GM19238 (cell line): Measurements from ENCODE around the gene ZRANB1.
"Not testable (repeated sequence)": the region's sequence is repeated elsewhere in the genome, so short reads cannot be mapped to it uniquely, and the experiment has no call there.

Experiments used
- DNase-seq: peaks from one replicate; pipeline ENCODE4 v3.0.0; 2011; ENCODE audit warnings: low spot score; ENCODE audit not compliant: insufficient read length

ZRANB1 gene

DNA sequence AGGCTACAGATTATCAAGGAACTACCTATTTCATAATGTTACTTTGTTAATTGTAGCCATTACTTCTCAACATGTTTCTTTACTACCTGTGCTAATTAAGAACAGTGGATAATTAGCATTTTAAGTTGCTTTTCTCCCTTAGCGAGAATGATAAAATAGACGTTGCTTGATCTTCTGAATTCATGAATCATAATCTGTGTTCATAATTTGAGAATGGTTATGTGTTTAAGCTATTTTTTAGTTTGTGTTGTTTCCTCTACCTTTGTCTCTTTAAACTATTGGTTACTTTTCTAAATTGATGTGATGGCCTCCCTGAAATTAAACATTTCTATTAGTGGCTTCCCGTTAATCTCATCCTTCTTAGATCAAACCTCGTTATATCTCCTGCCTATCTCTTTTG is at the start of gene ZRANB1:
ZRANB1 (plus strand) TSS at position 301 of the 400 bp plus-strand sequence. CDS start 371 bp downstream, outside the sequence.
- no peak for DNase-seq

DNA sequence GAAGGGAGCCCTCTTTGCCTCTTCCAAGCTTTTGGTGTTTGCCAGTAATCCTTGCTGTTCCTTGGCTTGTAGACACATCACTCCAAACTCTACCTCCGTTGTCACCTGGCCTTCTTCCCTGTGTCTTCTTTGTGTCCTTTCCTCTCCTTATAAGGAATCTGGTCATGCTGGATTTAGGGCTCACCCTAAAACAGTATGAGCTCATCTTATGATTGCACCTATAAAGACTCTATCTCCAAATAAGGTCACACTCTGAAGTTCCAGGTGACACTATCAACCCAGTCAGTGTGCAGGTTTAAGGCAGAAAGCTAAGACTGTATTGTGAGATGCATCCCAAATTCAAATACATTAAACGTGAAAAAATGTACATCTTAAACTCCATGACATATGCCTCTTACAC is 49.0 kb upstream of the ZRANB1 start:
- no peak for DNase-seq

DNA sequence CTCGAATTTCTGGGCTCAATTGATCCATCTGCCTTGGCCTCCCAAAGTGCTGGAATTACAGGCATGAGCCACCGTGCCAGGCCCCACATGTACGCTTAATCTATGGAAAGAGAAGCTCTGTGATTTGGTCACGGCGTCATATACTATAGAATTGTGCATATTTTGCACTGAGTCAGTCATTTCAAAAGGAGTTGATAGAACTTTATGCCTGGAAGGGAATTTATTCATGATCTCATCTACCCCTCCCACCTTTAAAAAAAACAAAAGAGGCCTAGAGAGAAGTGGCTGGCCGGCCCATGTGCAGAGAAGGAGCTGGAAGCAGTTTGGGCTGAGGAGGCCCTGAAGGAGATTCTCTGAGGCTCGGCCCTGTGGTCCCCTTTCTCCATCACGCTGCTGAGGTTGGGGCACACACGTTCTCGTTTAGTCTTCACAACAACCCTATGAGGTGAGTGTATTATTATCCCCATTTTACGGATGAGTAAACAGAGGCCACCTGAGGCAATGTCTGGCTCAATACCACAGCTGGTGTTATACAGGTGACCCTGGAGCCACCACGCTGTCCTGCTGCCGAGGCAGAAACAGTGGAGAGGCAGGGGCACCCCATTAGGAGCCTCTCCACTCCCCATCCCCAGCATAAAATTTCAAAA is 47.2 kb upstream of the ZRANB1 start:
- no peak for DNase-seq

DNA sequence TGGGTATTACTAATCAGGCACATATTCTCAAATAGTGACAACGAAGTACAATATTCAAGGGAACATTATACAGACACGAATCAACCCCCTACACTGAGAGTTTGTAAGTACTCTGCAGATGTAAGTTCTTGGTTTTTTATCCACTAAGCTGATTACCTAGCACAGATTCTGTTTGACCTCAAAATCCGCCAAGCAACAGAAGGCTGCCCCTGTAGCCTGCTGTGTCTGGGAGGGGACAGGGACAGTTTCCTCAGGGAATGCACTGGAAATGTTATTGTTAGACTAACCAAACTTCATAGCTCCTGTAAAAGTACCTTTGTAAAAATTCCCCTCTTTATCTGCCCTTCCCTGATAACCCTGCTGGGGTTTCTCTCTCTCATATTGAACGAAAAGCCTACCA is 45.2 kb upstream of the ZRANB1 start:
- DNase-seq, result no peak

DNA sequence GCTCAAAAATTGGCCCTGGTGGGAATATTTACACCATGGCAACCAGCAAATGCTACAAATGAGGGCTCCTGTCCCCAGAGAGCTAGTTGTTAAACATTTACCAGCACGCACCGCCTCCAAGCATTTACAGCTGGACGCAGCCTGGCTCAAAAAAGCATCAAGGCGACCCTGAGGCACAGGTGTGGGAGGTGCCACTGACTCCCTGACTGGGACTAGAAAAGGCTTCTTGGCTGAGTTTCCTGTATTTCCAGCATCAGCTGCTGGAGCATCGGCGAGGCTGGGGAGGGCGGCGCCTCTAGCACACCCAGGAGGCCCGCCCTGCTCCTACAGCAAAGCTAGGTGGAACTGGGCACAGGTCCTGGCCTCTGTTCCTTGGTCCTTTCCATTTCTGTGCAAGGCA is 43.5 kb upstream of the ZRANB1 start:
- DNase-seq, result no peak

DNA sequence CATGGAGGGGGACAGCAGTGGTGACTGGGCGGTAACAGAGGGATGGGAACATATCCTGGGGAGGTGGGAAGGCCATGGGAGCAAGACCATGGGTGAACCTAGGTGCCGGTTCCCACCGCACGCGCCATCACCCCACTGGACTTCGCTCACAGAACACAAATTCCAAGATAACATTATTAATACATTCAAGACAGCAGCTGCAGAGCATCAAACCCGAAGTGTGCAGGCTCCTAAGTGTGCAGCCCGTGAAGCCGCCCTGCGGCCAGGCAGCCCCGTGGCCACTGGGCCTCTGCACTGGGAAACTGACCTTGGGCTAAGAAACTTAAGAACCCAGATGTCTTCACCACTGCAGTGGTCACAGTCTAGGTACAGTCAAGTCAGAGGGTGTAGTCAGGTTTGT is 42.8 kb upstream of the ZRANB1 start:
- no peak for DNase-seq

DNA sequence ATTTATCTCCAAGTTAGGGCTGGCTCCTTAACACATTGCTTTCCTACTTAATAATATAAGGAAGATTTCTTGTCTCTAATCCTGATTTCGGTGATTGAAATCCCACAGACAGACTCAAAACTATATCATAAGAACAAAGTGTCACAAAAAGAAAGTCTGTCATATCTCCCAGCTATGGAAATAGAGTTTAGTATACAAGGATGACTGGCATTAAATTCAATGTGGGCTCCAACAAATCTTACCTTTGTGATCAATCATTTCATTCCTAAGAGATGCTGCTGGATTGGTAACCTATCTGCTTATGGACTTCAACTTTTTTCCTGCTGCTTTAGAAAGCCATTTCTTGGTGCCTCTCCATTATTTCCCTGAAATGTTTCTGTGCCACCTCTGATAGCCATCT is 39.5 kb upstream of the ZRANB1 start:
- DNase-seq, result no peak

DNA sequence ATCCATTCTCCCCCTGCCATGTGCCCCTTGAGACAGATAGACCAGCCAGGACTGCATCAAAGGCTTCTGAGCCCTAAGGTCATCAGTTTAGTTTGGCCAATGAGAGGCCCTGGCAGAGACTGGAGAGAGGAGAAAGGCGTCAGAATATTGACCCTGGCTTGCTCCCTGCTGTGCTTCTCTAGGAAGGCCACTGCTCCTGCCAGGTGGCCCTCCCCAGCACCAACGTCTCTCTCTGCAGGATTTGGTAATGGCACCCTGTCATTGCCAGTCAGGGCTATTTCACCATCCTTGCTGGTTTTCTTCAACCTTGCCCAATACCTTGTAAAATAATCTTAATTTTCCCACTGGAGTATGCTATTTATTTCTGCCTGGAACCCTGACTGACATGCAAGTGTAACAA is 38.8 kb upstream of the ZRANB1 start:
- no peak for DNase-seq

DNA sequence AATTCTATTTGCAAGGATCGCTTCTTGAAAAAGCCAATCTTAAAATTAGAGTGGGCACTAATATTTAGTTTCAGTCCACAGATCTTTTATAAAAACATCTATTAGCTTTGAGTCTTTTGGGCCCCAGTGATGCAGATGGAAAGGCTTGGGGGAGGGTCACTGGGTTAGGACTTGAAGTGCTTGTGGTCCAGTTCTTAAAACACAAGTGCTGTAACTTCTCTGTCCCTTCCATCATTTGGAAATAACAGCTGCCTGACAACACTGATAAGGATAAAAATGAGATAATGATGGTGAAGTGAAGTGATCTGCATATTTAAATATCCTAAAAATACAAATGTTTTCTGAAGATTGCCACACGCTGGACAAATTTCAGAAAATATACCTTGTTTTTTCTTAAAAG is 37.1 kb upstream of the ZRANB1 start:
- no peak for DNase-seq

DNA sequence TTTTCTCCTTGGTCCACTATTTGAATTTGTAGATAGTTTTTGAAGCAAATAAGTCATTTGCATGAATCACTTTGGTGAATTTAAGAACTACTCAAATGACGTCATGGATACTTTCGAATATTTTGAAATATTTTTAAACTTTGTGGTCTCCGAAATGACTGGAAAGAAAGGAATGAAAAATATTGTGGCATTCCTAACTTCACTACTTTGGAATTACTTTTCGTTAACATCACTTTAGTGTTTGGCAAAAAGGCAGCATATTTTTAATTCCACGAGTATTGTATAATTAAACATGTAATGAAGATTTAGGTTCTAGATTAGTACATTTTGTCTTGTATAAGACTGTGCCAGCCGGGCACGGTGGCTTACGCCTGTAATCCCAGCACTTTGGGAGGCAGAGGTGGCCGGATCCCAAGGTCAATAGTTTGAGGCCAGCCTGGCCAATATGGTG is 35.3 kb upstream of the ZRANB1 start:
- no peak for DNase-seq

DNA sequence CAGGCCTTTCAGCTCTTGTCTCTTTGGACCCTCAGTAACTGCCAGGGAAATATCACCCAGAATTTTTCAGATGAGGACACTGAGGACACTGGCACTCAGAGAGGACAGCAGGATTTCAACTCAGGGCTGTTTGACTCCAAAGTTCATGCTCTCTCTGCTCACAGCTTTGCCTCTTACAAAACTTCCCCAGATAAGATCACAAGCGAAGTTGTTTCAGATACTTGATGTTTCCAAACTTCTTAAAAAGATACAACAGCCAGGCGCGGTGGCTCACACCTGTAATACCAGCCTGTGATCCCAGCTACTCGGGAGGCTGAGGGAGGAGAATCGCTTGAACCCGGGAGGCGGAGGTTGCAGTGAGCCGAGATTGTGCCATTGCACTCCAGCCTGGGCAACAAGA is 32.4 kb upstream of the ZRANB1 start:
- DNase-seq, result no peak

DNA sequence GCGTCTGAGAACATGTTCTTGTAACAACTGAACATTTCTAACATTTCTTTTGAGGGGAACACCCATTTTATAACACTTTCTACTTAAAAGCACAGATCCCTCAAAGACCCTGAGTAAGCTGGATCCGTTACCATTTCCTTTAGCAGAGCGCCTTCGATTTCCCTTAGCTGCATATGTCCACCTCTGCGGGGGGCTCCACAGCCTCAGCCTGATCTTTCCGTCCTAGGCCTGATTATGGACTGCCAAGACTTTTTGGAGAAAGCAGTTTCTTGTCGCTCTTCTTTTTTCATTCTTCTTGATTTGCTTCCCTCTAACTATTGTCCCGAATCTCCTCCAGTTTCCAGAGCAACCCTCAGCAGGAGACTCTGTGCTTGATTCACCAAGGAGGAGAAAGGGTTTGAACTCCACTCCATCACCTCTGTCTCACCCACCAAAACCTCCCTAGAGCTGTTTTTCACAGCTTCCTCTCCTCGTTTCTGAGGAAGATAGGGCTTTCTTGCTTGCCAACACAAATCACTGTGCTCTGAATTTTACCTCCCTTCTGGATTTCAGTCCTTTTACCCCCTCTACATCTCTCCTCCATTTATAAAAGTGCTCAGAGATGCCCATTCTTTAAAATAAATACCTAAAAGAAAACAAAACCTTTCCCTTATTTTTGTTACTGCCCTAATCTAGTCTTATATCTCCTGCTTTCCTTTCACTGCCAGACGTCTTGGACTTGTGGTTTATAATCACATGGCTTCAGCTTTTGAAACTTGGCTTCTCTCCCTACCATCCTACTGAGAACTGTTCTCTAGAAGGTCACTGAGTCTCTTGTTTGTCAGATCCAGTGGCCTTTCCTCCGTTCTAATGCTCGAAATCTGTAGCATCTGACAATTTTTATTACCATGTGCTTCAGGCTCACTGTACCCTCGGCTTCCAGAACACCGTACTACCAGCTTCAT is 30.5 kb upstream of the ZRANB1 start:
- DNase-seq, result no peak

DNA sequence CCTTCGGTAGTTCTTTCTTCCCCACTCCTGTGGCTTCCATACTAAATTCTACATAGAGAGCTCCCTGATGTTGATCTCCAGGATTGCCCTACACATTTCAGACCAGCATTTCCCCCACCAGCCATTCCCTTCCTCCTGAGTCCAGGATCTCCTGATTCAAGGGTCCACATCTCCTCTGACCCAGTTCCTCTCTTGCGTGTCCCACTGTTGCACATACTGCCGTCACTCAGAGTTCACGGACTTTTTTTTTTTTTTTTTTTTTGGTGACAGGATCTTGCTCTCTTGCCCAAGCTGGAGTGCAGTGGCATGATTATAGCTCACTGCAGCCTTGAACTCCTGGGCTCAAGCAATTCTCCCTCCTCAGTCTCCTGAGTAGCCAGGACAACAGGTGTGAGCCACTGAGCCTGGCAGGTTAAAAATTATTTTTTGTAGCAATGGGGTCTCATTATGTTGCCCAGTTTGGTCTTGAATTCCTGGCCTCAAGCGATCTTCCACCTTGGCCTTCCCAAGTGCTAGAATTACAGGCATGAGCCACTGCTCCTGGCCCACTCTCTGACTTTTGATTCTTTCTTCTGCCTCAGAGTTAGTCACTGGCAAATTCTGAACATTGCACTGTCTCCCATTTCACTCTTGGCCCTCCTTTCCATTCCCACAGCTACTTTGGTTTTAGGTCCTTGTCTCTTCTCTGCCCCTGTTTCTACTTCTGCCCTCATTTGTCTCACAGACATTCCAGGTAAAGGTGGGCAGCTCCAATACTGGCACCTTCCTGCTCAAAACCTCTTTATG is 29.6 kb upstream of the ZRANB1 start:
- DNase-seq, result no peak

DNA sequence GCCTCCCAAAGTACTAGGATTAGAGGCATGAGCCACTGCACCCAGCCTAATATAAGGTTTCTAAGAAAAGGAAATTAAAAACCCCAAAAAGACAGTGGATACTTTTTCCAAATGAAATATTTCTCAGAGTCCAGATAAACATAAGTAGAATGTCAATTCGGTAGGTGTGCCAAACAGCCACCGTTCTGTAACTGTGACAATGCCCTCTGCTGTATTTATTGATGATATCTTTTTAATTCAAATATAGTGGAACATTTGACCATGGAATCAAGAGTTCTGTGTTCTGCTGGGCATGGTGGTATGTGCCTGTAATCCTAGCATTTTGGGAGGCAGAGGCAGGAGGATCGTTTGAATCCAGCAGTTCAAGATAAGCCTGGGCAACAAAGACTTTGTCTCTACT is 28.8 kb upstream of the ZRANB1 start:
- DNase-seq, result no peak

DNA sequence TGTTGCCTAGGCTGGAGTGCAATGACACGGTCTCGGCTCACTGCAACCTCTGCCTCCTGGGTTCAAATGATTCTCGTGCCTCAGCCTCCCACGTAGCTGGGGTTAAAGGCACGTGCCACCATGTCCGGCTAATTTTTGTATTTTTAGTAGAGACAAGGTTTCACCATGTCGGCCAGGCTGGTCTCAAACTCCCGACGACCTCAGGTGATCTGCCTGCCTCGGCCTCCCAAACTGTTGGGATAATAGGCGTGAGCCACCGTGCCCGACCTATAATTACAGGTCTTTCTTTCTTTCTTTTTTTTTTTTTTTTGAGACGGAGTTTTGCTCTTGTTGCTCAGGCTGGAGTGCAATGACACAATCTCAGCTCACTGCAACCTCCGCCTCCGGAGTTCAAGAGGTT is 27.5 kb upstream of the ZRANB1 start:
- not testable (repeated sequence) for DNase-seq

DNA sequence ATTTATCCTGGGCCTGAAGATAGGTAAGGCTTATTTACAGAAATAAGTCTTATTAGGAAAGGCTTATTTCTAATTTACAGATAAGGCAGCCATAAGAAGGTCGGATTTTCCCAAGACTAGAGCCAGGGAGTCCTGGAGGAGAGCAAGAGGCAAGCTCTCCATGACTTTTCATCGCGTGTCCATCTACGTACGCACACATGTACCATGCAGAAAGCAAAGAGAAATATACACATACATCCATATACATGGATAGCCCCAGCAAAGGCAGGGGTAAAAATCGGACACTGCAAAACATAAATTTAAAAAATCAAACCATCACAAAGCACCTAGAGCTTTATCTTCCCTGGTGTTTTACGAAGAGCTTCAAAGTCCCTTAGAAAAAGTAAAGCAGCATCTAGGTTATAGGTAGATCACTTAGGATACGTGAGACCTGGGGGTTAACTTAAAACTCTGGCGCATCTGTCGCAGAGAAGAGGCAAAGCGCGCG is 25.8 kb upstream of the ZRANB1 start:
- no peak for DNase-seq

DNA sequence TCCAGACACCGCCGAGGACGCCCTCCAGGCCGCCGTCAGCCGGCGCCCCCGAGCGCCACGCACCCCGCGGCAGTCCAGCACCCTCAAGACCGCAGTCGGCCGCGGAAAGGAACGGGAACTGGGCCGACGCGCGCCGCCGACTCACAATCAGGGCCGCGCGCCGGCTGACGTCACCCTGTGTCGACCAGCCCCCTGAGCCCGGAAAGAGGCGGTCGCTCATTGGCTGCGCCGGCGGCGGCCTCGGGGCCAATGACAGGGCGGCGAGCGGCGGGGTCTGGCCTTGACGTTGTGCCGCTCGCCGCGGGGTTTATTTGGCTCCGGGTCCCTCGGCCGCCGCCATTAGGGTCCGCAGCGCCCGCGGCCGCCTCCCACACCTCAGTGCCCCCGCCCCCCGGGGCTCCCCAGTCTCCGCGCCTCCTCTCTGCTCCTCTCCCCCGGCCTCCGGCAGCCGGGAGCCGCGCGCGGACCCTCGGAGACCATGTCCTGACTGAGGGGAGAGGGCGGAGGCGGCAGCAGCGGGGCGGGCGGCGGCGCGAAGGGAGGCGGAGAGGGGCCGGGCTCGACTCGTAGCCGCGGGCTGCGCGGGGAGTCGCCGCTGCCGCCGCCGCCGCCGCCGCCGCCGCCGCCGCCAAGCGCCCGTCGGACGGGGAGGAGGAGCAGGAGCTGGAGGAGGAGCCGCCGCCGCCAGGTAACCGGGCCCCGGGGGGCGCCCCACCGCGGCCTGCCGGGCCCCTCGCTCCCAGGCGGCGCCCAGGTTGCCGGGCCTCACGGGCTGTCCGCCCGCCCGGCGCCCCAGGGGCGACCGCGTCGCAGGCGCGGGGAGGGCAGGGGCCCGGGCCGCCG is 25.1 kb upstream of the ZRANB1 start:
- DNase-seq, result peak; percentile 99

DNA sequence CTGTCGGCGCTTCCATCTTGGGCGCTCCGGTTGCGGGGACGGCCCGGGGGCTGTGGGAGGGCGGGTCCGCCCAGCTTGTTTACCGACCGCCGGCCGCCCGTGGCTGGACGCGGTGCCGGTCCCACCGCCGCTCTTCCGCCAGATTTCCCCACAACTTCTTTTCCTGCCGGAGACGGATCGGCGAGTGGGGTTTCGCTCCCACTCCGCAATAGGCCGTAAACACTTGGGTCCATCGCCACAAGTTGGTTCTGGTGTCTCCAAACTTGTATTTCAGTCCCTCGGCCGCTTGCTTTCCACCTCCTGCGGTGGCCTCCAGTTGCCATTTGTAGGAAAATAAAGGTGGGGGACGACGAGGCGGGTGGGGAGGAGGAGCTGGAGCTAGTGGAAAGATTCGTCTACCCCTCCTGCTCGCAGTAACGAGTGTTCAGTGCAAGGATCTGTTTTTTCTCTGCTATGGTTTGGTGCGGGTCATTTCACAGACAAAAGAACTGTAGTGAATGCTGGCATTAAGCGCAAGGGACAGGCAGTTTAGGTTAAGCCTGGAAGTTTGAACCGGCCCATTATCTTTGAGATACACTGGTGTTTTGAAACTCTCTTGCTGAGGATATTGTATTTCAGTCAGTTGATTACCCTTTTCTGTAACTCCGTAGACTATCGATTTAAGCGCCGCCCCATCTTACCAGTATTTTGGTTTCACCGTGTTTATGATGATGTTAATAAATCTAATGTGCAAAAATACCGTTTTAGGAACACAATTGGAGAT is 24.3 kb upstream of the ZRANB1 start:
- peak; percentile 27 for DNase-seq

DNA sequence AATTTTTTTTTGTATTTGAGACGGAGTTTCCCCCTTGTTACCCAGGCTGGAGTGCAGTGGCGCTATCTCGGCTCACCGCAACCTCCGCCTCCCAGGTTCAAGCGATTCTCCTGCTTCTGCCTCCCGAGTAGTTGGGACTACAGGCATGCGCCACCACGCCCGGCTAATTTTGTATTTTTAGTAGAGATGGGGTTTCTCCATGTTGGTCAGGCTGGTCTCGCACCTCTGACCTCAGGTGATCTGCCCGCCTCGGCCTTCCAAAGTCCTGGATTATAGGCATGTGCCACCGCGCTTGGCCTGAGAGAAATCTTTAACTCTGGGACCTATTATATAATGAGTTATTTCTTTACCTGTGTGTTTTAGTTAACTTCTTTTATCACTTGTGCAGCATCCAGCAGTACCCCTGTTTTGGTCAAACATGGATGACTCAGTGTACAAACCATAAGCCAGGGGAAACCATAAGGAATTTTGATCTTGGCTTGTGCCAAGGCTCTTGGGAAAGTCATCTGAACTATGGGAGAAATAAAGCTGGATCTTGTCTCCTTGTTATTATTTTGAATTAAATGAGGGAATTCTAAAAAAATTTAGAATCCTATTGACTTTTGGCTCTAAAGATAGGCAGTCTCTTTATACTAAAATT is 23.6 kb upstream of the ZRANB1 start:
- DNase-seq, result no peak

DNA sequence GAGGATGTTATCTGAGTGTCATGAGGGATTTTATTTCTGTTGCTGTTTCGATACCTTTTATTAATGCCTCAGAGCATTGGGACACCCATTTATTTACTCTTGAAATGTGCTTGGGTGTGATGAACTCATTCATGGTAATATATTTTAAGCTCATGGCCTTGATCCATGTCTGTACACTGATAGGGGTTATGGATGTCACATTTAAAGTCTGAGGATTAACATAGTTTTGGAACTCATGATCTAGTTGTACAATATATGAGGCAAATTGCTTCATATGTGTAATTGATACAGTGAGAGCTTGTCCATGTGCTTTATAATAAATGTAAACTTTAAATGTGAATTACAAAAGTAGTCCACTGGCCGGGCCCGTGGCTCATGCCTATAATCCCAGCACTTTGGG is 23.0 kb upstream of the ZRANB1 start:
- DNase-seq, result no peak
